Activated CD8-positive, alpha-beta T cell treated with anti-CD3 and anti-CD28 coated beads for 36 hours (primary cell): Measurements from ENCODE around the gene ADISSP. TPM values are rescaled to one million over a fixed set of nuclear protein-coding genes. Genes with fewer than 3 reads are reported as not detected.

Source experiments
- ATAC-seq: fragments of 200-7000 bp; cut with Tn5 transposase; one replicate; pipeline ENCODE4 v1.10.0; 2021; ENCODE audit warnings: mild to moderate bottlenecking, moderate library complexity
- CTCF ChIA-PET: fragments of 350-600 bp; sonication (Branson Sonifier 250); formaldehyde crosslinking; loops from one replicate; lab custom pipeline; 2021; ENCODE audit warnings: antibody characterized with exemption; lab: Charles Lee
- POLR2A ChIA-PET: fragments of 350-600 bp; sonication (Branson Sonifier 250); formaldehyde crosslinking; loops from one replicate; lab custom pipeline; 2021; ENCODE audit warnings: antibody characterized with exemption; lab: Charles Lee
- DNase-seq: peaks from one replicate; pipeline ENCODE4 v3.0.0-alpha.2; 2020
- H3K27ac Mint-ChIP-seq: one replicate; pipeline ENCODE4 v1.8.0; 2021; ENCODE audit warnings: mild to moderate bottlenecking, mixed read lengths
- H3K27me3 Mint-ChIP-seq: one replicate; pipeline ENCODE4 v1.8.0; 2021; ENCODE audit warnings: mixed read lengths
- H3K36me3 Mint-ChIP-seq: one replicate; pipeline ENCODE4 v1.8.0; 2021; ENCODE audit warnings: low read depth, mixed read lengths
- H3K4me1 Mint-ChIP-seq: one replicate; pipeline ENCODE4 v1.8.0; 2021; ENCODE audit warnings: low read depth, mixed read lengths
- H3K4me3 Mint-ChIP-seq: one replicate; pipeline ENCODE4 v1.8.0; 2021; ENCODE audit warnings: mild to moderate bottlenecking, moderate library complexity, mixed read lengths
- H3K9me3 Mint-ChIP-seq: one replicate; pipeline ENCODE4 v1.8.0; 2021; ENCODE audit warnings: mixed read lengths
- intact Hi-C: fragments of 100-400 bp; cut with micrococcal nuclease; formaldehyde crosslinking; loops from one replicate; pipeline ENCODE4 v1.10.0; 2022
- total RNA-seq, 2 experiments: library from RNA; stranded (reverse); gene quantifications; one replicate each; pipeline ENCODE4 v1.2.3, GENCODE V29; 2021
- TF ChIP-seq, protein P1 (sequence below): fragments of 200-600 bp; IDR thresholded peaks from one replicate; pipeline ENCODE4 v1.8.0; 2022; ENCODE audit warnings: antibody characterized with exemption, mild to moderate bottlenecking

ADISSP gene
- total RNA-seq, 2 experiments from 2014 or later, result 62.5 to 66.6 TPM

DNA sequence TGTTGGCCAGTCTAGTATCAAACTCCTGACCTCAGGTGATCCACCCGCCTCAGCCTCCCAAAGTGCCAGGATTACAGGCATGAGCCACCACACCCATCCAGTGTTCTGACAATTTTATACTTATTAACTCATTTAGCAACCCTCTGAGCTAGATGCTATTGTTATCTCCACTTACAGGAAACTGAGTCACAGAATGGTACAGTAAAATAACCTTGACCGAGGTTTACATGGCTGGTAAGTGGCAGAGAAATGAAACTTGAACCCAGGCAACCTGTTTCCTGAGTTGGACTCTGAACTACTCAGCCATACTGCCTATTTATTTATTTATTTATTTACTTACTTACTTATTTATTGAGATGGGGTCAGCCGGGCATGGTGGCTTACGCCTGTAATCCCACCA, 48.5 kb downstream of the ADISSP start:
- intact Hi-C loops, result no loop called here
- H3K4me1 Mint-ChIP-seq, result peaks cover 7% of the 10 kb centered on the region
- peaks cover 11% of the 10 kb centered on the region for H3K27me3 Mint-ChIP-seq
- ATAC-seq, result no peak
- TF ChIP-seq, protein P1, sequence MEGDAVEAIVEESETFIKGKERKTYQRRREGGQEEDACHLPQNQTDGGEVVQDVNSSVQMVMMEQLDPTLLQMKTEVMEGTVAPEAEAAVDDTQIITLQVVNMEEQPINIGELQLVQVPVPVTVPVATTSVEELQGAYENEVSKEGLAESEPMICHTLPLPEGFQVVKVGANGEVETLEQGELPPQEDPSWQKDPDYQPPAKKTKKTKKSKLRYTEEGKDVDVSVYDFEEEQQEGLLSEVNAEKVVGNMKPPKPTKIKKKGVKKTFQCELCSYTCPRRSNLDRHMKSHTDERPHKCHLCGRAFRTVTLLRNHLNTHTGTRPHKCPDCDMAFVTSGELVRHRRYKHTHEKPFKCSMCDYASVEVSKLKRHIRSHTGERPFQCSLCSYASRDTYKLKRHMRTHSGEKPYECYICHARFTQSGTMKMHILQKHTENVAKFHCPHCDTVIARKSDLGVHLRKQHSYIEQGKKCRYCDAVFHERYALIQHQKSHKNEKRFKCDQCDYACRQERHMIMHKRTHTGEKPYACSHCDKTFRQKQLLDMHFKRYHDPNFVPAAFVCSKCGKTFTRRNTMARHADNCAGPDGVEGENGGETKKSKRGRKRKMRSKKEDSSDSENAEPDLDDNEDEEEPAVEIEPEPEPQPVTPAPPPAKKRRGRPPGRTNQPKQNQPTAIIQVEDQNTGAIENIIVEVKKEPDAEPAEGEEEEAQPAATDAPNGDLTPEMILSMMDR, result no peak
- no peak overlapping the region for H3K27ac Mint-ChIP-seq
- DNase-seq, result no peak
- H3K4me3 Mint-ChIP-seq, result no peak overlapping the region
- POLR2A ChIA-PET, result no interaction called here
- H3K9me3 Mint-ChIP-seq, result no peaks in the 10 kb centered on the region
- H3K36me3 Mint-ChIP-seq, result no peaks in the 10 kb centered on the region
- CTCF ChIA-PET, result interaction anchor here (0.6 to 2.6 kb wide), 3 partner anchors 8 to 43 kb away, joined by 3 to 22 read pairs (median 5); no protein-coding TSS in a partner anchor

DNA sequence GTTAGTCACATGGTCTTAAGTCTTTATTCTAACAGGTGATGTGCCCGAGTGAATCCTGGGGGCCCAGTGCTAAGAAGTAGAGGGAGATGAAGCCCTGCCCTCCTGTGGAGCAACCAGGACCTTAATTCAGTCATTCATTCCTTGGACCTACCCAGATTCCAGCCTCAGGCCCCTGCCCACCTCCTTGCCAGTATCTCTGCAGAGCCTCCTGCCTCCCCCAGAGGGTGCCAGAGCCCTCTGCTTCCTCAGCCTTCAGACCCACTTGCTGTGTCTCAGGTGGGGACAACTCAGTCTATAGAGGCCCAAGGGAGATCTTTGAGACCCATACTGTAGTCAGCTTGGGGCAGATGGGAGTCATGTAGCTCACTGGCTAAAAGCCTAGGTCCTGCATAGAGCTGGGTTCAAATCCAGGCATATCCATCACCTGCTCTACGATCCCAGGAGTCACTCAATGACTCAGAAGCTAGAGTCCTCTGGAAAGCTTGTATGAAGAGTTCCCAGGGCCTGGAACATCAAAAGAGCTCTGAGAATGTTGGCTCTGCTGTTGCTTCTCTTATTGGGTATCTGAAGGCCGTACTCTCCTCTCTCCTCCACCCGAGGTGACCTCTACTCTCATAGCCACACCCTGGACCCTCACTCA, 51.2 kb downstream of the ADISSP start:
- DNase-seq, result peak; percentile 46
- intact Hi-C loops, result no loop called here
- no peak overlapping the region for H3K27ac Mint-ChIP-seq
- H3K4me3 Mint-ChIP-seq, result no peak overlapping the region
- ATAC-seq, result peak; percentile 89
- H3K27me3 Mint-ChIP-seq, result peaks cover 8% of the 10 kb centered on the region
- no peaks in the 10 kb centered on the region for H3K36me3 Mint-ChIP-seq
- CTCF ChIA-PET, result interaction anchor here (0.7 to 2.0 kb wide), 9 partner anchors 9 to 369 kb away, joined by 3 to 12 read pairs (median 4); partner anchors contain the start of gene AP5S1
- H3K4me1 Mint-ChIP-seq, result peaks cover 7% of the 10 kb centered on the region
- POLR2A ChIA-PET, result no interaction called here
- TF ChIP-seq, protein P1, result peak; percentile 58
- H3K9me3 Mint-ChIP-seq, result no peaks in the 10 kb centered on the region

GRCh38 chr20:3714092-3714491, 53.5 kb downstream of the ADISSP start:
- TF ChIP-seq, protein P1, result no peak
- Mint-ChIP-seq H3K36me3 (no peaks in the 10 kb centered on the region), H3K4me1 (no peaks in the 10 kb centered on the region), H3K27me3 (peaks cover 4% of the 10 kb centered on the region), H3K27ac (no peak overlapping the region), H3K9me3 (no peaks in the 10 kb centered on the region), H3K4me3 (no peak overlapping the region)
- CTCF ChIA-PET, result interaction anchor here (1.0 kb wide), 1 partner anchor 37 kb away, joined by 7 read pairs; no protein-coding TSS in a partner anchor
- DNase-seq (no peak), ATAC-seq (no peak)
- POLR2A ChIA-PET, result no interaction called here
- intact Hi-C loops, result loop anchor here (5.0 kb wide), 1 partner anchor 37 kb away; no protein-coding TSS in a partner anchor

- ATAC-seq, result no peak
- DNase-seq, result no peak
- H3K4me3 Mint-ChIP-seq, result no peak within 1 kb of the TSS
- no peaks in the 10 kb centered on the region for H3K9me3 Mint-ChIP-seq
- H3K27ac Mint-ChIP-seq, result no peak within 1 kb of the TSS
- peaks cover 1% of the 10 kb centered on the region for H3K27me3 Mint-ChIP-seq
- ChIA-PET POLR2A (no interaction called here), CTCF (interaction anchor here (0.7 to 1.3 kb wide), 2 partner anchors 8 to 36 kb away, joined by 4 read pairs; no protein-coding TSS in a partner anchor)
- H3K4me1 Mint-ChIP-seq, result no peaks in the 10 kb centered on the region
- TF ChIP-seq, protein P1, result no peak
- intact Hi-C loops, result loop anchor here (5.0 kb wide), 1 partner anchor 35 kb away; no protein-coding TSS in a partner anchor
- H3K36me3 Mint-ChIP-seq, result no peaks in the 10 kb centered on the region
Measured at GRCh38 chr20:3712279-3712873, 55.2 kb downstream of the ADISSP start, which contains the start of gene SIGLEC1. Gene SIGLEC1 (minus strand): TSS chr20:3712600. CDS start chr20:3707128, 5,472 bp downstream.
